Lower leg skin (tissue), 4 donors: ENCODE data around the gene EYA2. TPM values are rescaled to one million over a fixed set of nuclear protein-coding genes. Genes with fewer than 3 reads are reported as not detected.

ENCODE experiments used
- DNase-seq, 2 donors: peaks; one replicate each; pipeline ENCODE4 v3.0.0-alpha.2; 2019; ENCODE audit warnings: low spot score in 2 of 2
- H3K4me3 ChIP-seq: fragments of 200-600 bp; sonication (generic); 2 replicates; pipeline ENCODE4 v1.5.1; 2017; ENCODE audit warnings: mild to moderate bottlenecking, low read depth; ENCODE audit not compliant: poor library complexity, severe bottlenecking
- POLR2A ChIP-seq, 2 donors: fragments of 450-650 bp; IDR thresholded peaks; one replicate each; pipeline ENCODE4 v1.6.1; 2016 to 2017; ENCODE audit warnings: antibody characterized with exemption in 2 of 2, mild to moderate bottlenecking in 1 of 2, moderate library complexity in 1 of 2
- WGBS, 2 donors: methylation state at CpG; one replicate each; pipeline ENCODE4 v1.1.5; 2018; 5-methylcytosine and 5-hydroxymethylcytosine counted together
- intact Hi-C: fragments of 100-400 bp; cut with DNase I; formaldehyde crosslinking; loops from one replicate; pipeline ENCODE4 v1.15.0; 2023; ENCODE audit warnings: low total_unique reads
- total RNA-seq, 4 donors: library from RNA; depleted of rRNA; stranded (reverse); fragments of >200 nt; gene quantifications; one replicate each; pipeline ENCODE4 v1.1.0, GENCODE V29; 2016
- TF ChIP-seq, protein P1 (sequence below), 3 donors: fragments of 450-650 bp; IDR thresholded peaks; one replicate each; pipeline ENCODE4 v1.5.1; 2016; ENCODE audit warnings: antibody characterized with exemption in 3 of 3, mild to moderate bottlenecking in 3 of 3, moderate library complexity in 2 of 3

EYA2 gene
- total RNA-seq, 4 donors from 2014 or later, result 0.63 to 6.1 (median 3.3) TPM

DNA sequence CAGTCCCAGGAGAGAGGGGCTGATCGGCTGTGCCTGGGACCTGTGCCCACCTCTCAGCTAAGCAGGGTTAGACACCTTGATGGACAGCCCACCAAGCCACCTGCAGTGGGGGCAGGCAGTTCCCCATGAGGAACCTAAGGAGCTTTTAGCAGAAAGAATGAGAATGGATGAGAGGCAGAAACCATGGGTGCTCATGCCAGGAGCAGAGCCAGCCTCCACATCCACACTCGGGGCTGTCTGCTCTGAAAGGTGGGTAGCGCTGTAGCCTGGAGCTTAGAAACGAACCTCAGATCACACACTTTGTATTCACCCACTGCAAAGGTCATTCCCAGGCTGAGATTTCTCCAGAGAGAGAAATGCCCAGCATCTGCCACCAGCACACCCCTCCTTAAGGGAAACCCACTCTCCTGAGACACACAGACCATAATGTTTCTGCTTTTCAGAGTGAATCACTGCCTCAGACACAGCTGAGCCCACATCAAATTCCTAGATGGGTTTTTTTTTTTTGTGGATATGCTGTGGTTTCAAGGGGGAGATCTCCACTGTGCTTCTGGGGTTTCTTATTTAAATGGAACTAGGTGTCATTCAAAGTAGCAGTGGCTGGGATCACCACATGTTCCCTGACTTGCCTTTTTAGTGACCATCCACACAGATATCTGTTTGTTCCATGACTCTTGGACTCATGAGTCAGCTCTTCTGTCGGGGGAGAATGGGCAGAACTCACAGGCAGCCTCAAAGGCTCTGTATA, 218.9 kb downstream of the EYA2 start:
- 55 to 61% methylated on average over 5 of the region's 5 CpGs for WGBS, 2 donors
- no peak for TF ChIP-seq POLR2A (IDR thresholded peaks at IDR 0.05)
- TF ChIP-seq, protein P1, sequence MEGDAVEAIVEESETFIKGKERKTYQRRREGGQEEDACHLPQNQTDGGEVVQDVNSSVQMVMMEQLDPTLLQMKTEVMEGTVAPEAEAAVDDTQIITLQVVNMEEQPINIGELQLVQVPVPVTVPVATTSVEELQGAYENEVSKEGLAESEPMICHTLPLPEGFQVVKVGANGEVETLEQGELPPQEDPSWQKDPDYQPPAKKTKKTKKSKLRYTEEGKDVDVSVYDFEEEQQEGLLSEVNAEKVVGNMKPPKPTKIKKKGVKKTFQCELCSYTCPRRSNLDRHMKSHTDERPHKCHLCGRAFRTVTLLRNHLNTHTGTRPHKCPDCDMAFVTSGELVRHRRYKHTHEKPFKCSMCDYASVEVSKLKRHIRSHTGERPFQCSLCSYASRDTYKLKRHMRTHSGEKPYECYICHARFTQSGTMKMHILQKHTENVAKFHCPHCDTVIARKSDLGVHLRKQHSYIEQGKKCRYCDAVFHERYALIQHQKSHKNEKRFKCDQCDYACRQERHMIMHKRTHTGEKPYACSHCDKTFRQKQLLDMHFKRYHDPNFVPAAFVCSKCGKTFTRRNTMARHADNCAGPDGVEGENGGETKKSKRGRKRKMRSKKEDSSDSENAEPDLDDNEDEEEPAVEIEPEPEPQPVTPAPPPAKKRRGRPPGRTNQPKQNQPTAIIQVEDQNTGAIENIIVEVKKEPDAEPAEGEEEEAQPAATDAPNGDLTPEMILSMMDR (IDR thresholded peaks at IDR 0.05), result no peak
- intact Hi-C loops, result no loop called here
- H3K4me3 ChIP-seq, result no peak overlapping the region
- DNase-seq, result no peak

DNA sequence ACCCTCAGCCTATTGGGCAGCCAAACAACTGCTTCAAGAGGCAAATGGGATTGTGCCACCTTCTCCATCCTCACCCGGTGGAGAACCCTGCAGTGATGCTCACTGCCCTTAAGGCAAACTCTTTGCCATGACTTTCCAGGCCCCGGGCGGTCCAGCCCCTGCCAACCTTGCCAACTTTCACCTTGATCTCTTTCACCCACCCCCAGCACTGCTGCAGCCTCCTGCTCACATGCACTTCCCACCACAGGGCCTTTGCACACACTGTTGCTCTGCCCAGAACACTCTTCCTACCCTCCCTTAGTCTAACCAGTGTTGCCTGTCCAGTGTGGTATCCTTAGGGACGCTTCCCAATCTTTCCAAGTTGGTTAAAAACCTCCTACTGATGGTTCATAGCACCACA, 221.1 kb downstream of the EYA2 start:
- intact Hi-C loops, result no loop called here
- no peak for TF ChIP-seq POLR2A (IDR thresholded peaks at IDR 0.05)
- TF ChIP-seq, protein P1 (IDR thresholded peaks at IDR 0.05), result no peak
- no peak for DNase-seq
- 92 to 94% methylated on average over 4 of the region's 4 CpGs for WGBS, 2 donors
- no peak overlapping the region for H3K4me3 ChIP-seq

DNA sequence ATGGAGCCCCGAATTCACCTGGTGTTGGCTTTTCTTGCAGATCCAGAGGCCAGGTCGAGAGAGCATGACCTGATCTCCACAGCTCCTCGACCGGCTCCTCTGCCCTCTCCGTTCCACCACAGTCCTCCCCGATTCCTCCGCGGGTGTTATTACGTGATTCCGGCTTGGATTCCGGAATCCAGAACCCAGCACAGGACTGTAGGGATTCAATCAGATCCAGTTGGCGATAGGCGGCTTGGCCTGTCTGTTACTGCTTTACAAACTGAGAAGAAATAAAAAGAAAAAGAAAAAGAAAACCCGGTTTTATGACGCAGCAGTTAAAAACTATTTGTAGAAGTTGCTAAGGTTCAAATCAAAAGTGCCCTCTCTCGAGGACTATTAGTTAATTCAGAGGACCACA, 222.7 kb downstream of the EYA2 start:
- no peak for TF ChIP-seq POLR2A (IDR thresholded peaks at IDR 0.05)
- TF ChIP-seq, protein P1 (IDR thresholded peaks at IDR 0.05), result no peak
- intact Hi-C loops, result no loop called here
- 71 to 84% methylated on average over 16 of the region's 16 CpGs for WGBS, 2 donors
- no peak overlapping the region for H3K4me3 ChIP-seq
- no peak for DNase-seq

DNA sequence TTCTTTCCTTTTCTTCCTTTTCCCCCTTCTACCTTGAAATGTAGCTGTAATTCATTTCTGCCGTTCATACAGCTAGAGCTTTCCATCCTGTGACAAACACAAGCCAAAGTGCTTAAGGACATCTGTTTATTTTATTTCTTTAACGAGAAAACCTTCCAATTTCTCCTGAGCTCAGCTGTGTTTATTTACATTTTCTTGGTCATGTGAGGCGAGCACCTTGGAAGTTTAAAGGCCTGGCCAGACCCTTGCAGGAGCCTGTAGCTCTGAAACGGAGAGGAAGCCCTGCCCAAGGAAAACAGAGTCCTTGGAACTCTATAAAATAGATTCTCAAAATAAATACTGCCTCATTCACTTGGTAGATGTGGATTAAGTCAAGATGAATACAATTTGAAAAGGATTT, 223.1 kb downstream of the EYA2 start:
- WGBS, 2 donors, result 51 to 54% methylated on average over 4 of the region's 4 CpGs
- DNase-seq, result no peak
- intact Hi-C loops, result no loop called here
- no peak for TF ChIP-seq POLR2A (IDR thresholded peaks at IDR 0.05)
- TF ChIP-seq, protein P1 (IDR thresholded peaks at IDR 0.05), result no peak
- H3K4me3 ChIP-seq, result no peak overlapping the region

DNA sequence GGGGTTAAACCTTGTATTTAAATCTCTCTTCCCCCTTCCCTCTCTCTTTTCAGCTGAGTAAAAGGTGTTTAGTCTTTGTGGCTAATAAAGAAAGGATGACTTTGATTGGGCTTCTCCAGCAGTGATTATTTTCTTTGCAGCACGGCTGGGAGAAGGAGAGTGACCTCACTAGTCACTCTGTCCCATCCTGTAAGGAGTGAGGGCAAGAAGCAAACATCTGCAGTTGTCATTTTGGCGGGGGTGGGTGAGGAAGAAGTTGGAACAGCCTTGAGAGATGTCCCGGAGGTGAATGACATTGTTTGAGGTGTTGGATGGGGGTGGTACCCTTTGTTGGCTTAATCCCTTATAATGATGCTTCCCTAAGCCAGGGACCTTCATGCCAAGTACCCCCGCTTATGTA, 223.6 kb downstream of the EYA2 start:
- TF ChIP-seq POLR2A (IDR thresholded peaks at IDR 0.05), result no peak
- TF ChIP-seq, protein P1 (IDR thresholded peaks at IDR 0.05), result no peak
- 40 to 42% methylated on average over 4 of the region's 4 CpGs for WGBS, 2 donors
- no peak overlapping the region for H3K4me3 ChIP-seq
- intact Hi-C loops, result no loop called here
- no peak for DNase-seq

DNA sequence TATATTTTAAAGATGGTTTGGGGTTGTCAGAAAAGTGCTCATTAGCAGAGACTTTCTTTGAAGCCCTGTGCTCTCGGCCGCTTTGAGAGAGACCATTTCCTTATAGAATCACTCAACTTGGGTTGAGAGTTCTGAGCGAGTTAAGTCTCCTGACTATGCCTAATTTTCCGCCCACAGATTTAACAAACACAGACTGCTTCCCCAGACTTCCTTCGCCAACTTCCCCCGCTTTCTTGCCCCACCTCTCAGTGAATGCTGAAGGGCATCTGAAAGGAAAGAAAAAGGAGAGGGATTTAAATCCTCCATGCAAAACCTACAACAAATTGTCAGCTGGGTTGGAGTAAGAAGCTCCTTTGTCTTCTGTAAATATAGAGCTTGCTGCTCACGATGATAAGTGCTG, 224.0 kb downstream of the EYA2 start:
- no peak for DNase-seq
- H3K4me3 ChIP-seq, result no peak overlapping the region
- intact Hi-C loops, result no loop called here
- TF ChIP-seq, protein P1 (IDR thresholded peaks at IDR 0.05), result no peak
- TF ChIP-seq POLR2A (IDR thresholded peaks at IDR 0.05), result no peak
- WGBS, 2 donors, result 48 to 50% methylated on average over 7 of the region's 7 CpGs
